ENCODE data around the gene SIRT6. TPM values are rescaled to one million over a fixed set of nuclear protein-coding genes. Genes with fewer than 3 reads are reported as not detected.

The SIRT6 gene
- total RNA-seq: 31.9 and 41.1 TPM in 2 replicates

DNA sequence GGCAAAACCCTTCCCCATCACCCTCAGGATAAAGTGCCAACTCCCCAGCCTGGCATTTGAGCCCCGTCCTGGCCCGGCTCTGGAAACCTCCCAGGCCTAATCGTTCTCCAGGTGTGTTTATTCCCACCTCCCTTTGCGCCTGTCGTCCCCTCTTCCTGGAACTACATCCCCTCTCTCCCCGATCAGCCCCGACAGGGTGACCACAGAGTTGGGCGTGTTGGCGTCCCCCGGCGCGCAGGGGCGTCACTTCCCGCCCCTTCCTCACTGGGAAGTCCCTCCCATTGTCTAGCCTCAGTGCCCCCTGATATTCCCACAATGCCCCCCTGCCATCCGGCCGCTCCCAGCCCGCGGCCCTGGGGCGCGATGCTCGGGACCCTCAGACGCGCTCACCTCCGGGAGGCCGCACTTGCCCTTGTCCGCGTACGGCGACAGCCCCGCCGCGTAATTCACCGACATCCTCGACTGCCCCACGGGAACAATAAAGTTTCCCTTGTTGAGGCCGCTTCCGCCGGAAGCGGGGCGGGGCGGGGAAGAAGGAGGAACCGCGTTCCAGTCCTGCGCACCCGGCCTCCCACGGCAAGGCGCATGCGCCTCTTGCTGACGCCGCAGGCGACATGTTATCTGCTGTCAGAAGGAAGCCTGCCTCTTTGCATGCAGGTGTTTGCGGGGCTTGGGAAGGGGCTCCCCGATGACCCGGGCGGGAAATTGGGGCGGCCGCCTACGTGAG is at the start of gene SIRT6, which contains the start of gene ANKRD24:
Gene SIRT6, minus strand, starts transcription at position 480 of the 727 bp plus-strand sequence. Its CDS starts 24 bp downstream, at position 456.
Gene ANKRD24, plus strand, starts transcription at position 606 of the 727 bp plus-strand sequence. CDS start 3,737 bp downstream, outside the sequence.

DNA sequence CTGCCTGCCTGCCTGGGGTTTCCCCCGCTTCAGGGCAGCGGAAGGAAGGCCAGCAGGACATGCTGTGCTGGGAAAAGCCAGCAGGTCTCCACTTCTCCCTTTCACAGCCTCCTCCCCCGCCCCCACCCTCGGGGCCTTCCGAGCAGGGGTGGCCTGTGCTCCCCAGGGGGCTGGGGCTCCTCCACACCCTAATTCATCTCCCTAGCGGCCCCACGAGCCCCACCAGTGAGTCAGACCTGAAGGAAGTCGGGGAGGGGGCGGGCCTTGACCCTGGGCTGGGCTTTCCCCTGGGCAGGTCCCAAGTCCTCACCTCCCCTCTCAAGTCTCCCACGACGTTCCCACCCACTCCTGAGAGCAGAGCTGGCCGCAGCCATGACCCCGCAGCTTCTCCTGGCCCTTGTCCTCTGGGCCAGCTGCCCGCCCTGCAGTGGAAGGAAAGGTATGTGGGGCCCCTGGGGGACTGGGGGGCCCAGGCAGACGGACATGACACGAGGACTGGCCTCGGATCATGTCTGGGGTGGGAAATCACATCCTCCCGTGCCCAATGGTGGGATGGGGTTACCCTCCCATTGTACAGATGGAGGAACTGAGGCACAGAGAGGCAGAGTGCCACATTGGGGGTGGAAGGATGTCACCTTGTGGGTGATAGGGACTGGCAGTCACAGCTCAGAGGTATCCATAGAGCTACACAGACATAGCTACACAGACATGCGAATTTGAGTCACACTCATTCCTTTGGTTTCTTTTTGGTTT is 47.0 kb upstream of the SIRT6 start, which contains the start of gene EBI3:
Gene EBI3, plus strand, starts transcription at position 345 of the 753 bp plus-strand sequence. Its CDS starts 28 bp downstream, at position 373.

Other genes starting within 250 kb of the SIRT6 start
- not detected in 2 replicates for gene NMRK2, start 249.5 kb downstream of the SIRT6 start, total RNA-seq
- gene DAPK3, start 211.5 kb downstream of the SIRT6 start, total RNA-seq: 63.6 and 65.4 TPM in 2 replicates
- 1,684 and 2,218 TPM in 2 replicates for gene EEF2, start 197.1 kb downstream of the SIRT6 start, total RNA-seq
- gene PIAS4, start 174.8 kb downstream of the SIRT6 start, total RNA-seq: 20.8 and 21.8 TPM in 2 replicates
- gene ZBTB7A, start 115.7 kb downstream of the SIRT6 start, total RNA-seq: 59.9 and 61.2 TPM in 2 replicates
- gene MAP2K2, start 58.4 kb downstream of the SIRT6 start, total RNA-seq: 151 and 165 TPM in 2 replicates
- not detected in 2 replicates for gene CREB3L3, start 28.9 kb downstream of the SIRT6 start, total RNA-seq
- under 0.01 and 0.28 TPM in 2 replicates for gene ANKRD24, start 126 bp upstream of the SIRT6 start, total RNA-seq
- not detected in 2 replicates for gene EBI3, start 47.0 kb upstream of the SIRT6 start, total RNA-seq
- gene YJU2, start 64.5 kb upstream of the SIRT6 start, total RNA-seq: 29.7 and 29.8 TPM in 2 replicates
- gene SHD, start 96.7 kb upstream of the SIRT6 start, total RNA-seq: not detected in 2 replicates
- gene TMIGD2, start 119.8 kb upstream of the SIRT6 start, total RNA-seq: not detected in 2 replicates
- 5.1 and 6.4 TPM in 2 replicates for gene FSD1, start 122.0 kb upstream of the SIRT6 start, total RNA-seq
- gene STAP2, start 156.3 kb upstream of the SIRT6 start, total RNA-seq: 105 and 110 TPM in 2 replicates
- gene MPND, start 161.0 kb upstream of the SIRT6 start, total RNA-seq: 5.8 and 7.2 TPM in 2 replicates
- gene SH3GL1, start 218.0 kb upstream of the SIRT6 start, total RNA-seq: 111 and 144 TPM in 2 replicates
- 18.5 and 22.4 TPM in 2 replicates for gene CHAF1A, start 220.1 kb upstream of the SIRT6 start, total RNA-seq